HG03565 (cell line): ENCODE data around the gene TMC2.

Experiments
- ATAC-seq: cut with Tn5 transposase; IDR thresholded peaks from one replicate; pipeline ENCODE4 v1.9.1; 2021; ENCODE audit warnings: mild to moderate bottlenecking, moderate library complexity; ENCODE audit not compliant: unreplicated experiment

TMC2 gene

DNA sequence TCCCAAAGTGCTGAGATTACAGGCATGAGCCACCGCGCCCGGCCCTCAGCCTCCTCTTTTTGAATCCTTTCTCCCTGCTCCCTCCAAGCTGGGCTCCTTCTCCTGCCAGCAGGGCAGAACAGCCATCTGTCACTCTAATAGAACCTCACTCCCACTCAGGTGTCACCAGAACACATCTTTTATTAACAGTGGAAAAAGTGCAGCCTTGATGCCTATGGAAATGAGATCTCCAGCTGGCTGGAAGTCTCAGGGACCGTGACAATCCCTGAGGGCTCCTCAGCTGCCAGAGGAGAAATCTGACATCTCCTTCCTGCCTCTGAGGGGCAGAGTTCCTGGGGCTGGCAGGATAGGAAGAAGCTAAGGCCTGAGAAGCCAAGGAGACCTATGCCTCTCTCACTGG, 28.0 kb downstream of the TMC2 start:
- no peak for ATAC-seq

DNA sequence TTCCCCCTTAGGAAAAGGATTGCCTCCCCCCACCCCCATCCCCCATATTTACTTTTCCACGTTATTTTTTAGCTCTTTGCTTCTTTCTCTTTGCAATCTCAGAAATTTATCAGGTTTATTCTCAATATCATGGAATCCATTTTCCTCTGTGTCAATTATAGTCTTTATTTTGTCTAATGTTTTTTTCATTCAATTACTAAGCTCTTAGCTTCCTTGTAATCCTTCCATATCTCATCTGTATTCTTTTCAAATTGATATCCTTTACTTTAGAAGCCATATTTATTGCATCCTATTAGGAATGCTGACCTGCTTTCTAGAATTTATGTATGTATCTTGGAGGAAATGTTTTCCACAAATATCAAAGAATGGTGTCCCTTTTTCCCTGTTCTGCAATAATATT, 39.3 kb downstream of the TMC2 start:
- ATAC-seq = no peak

DNA sequence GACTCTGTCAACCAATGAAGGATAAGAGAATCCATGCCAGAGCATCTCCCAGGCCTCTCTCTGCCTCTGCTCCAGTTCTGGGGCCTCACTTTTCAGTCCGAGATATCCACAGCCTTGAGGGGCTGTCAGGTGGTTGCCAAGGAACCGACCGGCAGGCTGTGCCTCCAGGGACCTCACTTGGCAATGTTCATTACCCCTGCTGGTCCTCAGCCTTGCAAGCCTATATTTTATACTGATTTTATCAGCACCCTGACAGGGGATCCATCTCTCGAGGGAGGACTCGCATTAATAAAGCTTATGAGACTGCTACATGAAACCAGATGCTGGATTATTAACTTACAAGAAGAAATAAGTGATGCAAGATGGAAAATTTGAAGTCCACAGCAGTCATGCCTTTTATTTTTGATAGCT, 39.9 kb downstream of the TMC2 start:
- ATAC-seq = no peak

DNA sequence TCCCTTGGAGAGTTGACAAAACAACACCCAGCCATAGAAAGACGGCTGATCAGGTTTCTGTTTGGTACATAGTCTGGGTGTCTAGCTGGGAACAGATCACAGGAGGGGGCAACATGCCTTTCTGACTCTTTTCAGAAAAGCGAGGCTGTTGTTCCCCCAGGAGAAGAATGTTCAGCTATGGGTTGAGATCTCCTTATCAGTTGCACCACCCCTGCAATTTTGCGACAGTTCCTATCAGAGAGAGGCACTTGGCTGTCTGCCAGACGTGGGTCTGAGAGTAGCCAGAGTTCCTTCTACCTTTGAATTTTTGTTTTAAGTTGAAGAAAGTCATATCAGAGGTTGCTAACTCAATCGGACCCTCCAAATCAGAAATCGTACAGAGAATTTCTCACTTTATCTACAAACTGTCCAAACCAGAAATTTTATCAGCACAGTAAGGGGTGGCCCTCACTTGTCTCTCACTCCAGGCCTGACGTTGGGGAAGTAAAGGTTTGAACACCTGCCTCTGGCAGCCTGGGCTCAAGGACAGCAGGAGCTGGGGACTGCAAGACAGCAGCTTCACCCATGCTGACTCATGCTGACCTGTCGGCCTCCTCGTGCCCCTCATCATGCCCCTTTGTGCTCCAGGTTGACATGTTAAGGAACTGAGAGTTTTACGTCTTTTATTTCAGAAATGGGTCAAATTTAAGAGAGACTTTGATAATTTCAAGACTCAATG, 42.3 kb downstream of the TMC2 start:
- no peak for ATAC-seq

DNA sequence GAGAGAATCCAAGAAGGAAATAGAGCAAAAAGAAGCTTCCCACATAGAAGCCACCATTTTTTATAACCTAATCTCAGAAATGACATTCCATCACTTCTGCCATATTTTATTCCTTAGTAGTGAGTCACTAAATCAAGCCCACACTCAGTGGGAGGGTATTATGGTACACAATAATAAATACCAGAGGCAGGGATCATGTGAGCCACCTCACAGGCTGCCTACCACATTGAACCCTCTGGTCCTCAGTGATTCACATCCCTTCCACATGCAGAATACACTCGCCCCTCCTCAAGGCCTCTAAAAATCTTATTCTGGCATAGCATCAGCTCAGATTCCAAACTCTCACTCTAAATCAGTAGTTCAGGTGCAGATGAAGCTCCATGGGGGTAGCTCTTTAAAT, 49.4 kb downstream of the TMC2 start:
- ATAC-seq = no peak

DNA sequence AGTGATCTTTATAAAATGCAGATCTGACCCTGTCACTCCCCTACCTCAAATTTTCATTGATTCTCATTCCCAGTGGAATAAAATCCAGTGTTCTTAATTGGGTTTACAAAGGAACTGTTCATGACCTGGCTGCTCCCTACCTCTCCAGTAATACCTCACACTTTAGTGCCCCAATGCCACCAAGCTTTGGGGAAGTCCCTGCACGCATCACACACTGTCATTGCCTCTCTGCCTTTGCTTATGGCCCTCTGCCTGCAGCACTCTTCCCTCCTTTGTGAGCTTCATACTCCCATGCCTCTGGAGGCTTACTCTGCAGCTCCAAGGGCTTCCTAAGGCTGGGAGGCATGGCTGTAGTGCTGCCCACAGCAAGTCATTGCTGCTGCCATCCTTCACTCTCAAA, 57.4 kb downstream of the TMC2 start:
- no peak for ATAC-seq

DNA sequence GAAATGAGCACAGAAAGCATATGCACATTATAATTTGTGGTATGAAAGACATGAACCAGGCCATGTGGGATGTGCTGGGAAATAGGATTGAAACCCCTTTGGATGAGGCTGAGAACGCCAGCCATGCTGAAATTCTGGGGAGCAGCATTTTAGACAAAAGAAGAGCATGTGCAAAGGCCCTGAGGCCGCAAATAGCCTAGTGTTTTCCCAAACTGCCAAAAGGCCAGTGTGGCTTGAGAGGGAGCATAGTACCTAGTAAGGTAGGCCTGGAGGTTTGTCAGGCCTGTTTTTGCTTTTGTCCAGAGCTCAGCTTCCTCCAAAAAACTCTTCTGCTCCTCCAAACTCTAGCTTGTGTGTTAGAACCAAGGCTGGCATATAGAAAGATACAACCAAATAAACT, 58.7 kb downstream of the TMC2 start:
- no peak for ATAC-seq

DNA sequence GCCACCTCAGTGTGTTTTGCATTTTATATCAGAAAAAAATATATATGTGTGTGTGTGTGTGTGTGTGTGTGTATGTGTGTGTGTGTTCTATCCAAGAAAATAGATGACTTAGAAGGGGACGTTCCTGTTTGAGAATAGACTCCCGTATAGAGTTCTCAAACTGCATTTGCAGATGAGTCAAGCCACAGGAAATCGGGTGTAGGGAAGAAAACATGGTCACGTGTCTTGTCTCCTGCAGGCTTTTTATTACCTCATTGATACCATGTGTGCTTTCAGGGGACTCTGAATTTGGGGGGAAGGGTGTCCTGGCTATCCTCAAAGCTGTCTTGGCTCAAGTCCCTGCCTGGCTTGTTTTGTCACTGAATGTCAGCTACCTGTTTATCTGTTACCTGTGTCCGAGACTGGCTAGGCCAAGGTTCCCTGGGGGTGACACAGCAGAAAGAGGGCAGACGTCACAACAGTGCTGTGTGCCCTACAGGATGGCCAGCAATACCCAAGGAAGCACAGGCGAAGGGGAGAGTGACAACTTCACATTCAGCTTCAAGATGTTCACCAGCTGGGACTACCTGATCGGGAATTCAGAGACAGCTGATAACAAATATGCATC, 60.4 kb downstream of the TMC2 start:
- ATAC-seq = no peak

DNA sequence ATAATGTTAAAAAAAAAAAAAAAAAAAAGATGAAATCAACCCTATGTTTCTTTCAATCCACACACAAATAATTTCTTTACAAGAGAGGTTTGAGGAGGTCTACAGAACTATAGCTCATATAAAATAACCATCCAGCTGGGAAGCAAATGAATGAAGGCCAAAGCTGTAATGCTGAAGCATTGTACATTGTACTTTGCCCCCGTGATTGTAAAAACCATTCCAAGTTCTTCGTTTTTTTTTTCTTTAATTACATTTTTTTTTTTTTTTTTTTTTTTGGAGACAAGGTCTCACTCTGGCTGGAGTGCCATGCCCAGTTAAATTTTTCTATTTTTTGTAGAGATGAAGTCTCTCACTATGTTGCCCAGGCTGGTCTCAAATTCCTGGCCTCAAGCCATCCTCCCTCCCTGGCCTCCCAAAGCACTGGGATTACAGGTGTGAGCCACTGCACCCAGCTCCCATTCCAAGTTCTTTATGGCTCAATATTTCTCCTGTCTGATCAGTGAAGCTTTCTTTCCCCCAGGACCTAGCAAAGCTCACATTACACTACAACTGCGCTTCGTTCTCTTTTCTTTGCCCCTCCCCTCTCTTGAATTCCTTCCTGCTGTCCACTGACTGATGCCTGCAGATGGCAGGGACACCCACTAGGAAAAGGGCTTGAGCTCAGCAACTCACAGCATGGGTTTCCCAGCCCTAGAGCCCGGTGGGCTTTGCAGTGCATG, 63.1 kb downstream of the TMC2 start:
- no peak for ATAC-seq

DNA sequence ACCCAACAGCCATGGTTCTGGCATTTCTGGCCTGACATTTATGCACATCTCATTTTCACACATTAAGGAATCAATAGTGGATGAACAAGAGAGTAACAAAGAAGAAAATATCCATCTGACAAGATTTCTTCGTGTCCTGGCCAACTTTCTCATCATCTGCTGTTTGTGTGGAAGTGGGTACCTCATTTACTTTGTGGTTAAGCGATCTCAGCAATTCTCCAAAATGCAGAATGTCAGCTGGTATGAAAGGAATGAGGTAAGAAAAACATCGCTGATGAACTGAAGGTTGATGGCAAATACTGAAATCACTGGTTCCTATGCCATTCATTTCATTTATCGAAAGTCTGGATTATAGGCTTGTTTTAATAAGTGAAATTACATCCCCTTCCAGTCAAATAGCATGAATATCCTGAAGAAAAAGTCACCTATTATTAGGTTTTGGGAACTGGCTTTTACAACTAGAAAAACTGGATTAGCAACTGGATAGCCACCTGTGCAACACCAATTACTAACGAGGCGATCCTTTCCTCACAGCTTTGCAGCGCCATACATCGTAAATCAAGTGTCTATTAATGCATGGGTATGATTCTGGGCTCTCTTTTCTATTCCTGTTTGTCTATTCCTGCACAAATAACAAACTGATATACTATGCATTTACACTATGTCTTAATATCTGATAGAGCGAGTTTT, 65.8 kb downstream of the TMC2 start:
- no peak for ATAC-seq

DNA sequence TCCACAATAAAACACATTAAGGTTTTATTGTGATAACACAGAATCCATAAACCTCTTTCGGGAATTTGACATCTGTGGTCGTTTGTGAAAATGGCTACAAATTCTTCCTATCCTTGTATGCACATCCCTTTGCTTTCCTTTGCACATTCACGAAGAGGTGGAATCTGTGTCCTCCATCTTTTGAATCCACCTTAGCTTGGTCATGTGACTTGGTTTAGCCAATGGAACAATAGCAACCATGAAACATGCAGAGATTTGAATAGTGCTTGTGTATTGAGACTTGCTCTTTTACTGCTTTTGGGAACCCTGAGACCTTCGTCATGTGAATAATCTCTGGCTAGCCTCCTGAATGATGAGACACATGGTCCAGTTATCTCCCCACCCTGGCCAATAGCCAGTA, 66.4 kb downstream of the TMC2 start:
- no peak for ATAC-seq

DNA sequence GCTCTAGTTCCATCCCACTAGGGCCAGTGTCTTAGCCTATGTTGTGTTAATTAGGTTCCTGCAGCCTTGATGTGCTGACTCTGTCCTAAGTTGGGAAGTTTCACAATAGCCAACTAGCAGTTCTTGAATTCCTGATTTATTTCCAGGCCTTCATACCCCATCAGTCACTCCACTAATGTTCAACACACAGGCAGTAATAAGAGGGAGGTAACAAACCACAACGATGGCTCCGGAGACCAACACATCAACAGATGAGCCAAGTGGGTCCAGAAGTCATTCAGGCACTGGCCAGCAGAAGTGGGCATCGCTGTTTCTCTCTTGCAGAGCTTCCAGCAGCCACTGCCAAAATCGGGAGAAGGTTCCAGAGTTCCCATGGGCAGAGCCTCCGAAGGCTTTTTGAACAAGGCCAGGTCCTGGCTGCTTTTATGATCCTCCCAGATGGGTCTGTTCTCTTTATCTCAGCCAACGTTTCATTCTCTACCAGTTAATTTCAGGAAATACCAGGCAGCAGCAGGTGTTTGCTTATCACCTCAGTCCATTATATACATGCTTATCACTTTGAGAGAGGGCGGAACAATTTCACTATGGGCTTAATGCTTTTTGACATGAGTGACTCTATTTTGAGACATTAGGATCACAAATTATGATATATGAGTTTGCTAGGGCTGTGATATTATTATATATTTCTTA, 67.6 kb downstream of the TMC2 start:
- no peak for ATAC-seq

DNA sequence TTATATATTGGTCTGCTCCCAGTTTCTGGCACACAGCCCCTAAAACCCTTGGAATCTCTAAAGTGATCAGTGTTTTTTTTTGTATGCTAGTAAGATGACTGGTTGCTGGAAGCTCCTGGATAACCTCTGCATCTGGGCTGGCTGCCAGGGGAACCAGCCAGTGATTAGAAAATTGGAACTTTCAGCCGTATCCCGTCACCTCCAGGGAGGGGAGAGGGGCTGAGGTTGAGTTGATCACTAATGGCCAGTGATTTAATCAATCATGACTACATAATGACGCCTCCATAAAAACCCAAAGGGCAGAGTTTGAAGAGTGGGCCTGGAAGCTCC, 68.1 kb downstream of the TMC2 start:
- ATAC-seq = no peak

DNA sequence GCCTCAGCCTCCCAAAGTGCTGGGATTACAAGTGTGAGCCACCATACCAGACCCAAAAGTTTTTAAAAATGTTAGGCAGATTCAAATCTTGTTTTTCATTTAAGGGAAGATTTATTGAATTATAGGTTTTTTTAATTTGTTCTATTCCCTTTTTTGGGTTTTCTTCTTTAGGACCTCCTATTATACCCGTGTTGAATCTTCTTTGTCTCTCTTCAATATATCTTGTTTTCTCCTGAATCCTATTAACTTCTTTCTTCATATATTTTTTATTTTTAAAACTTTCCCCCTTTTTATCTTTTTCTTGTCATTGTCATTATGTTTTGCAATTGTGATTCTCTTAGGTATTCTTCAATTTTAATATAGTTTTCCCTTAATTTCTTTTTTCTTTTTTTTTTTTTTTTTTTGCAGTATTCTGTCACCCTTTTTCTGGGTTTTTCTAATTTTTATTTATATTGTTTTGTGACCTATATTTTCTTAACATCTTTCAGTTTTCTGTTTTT, 70.2 kb downstream of the TMC2 start:
- ATAC-seq = no peak

DNA sequence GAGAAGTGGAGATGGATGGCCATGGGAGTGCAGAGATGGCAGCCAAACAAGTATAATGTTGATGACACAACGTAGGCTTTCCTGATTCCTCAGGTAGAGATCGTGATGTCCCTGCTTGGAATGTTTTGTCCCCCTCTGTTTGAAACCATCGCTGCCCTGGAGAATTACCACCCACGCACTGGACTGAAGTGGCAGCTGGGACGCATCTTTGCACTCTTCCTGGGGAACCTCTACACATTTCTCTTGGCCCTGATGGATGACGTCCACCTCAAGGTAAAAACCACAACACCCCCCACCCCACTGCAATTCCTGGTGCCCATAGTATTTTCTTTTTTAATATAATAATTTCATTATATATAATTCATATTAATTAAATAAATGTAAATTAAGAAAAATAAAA, 74.0 kb downstream of the TMC2 start:
- no peak for ATAC-seq

DNA sequence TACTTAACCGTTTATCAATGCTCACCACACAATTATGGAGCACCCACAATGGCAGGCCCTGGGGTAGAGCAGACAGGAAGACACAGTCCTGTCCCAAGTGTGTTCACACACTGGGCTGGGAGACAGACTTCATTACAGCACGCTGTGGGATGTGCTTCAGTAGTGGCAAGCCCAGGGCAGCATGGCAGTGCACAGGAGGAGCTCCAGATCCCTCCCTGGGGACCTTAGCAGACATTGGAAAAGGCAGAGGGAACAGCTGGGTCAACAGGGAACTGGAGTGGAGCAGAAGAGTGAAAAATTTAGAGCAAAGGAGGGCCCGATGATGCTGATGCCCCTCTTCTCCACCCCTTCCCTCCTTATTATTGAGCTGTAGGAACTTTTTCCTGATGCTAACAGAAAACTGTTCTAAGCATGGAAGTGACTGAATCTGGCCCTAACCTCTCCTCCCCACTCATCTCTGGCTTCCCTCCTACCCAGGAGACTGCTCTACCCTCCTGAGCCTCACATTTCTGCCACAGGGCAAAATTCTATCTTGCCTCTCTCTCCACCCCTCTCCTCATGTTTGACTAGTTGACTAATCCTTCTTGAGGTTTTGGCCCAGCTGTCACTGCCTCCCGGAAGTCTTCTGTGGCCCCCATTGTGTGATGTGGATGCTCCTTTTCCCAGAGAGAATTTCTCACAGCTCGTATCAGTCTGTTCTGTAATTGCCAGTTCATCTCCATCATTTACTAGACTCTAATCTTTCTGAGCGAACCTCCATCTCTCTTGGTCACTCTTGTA, 74.8 kb downstream of the TMC2 start:
- no peak for ATAC-seq

DNA sequence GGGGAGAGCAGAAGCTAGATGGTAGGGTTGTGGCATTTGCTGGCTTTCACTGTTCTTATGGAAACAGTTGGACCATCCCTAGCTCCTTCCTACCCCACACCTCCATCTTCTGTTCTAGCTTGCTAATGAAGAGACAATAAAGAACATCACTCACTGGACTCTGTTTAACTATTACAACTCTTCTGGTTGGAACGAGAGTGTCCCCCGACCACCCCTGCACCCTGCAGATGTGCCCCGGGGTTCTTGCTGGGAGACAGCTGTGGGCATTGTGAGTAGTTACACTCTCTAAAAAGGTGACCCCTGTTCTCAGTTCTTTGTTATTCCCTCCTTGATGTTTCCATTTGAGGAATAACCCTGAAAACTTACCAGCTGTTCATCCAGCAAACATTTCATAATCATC, 75.7 kb downstream of the TMC2 start:
- ATAC-seq = no peak

DNA sequence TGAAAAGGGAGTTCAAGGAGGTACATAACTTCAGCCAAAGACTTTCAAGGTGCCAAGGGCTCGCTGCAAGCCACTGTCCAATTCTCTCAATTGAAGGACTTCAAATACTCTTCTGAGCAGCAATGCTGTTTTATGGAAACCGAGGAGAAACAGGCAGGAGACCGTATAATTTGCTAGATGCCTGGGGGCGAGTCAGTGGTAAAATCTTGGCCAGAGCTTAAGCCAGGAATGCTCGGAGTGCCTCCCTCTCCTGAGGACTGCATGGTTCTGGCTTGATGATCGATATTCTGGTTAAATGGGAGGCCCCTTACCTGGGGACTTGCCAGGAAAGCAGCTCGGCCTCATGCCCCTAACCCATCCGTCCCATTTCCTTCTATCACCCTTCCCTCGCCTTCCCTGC, 80.3 kb downstream of the TMC2 start:
- no peak for ATAC-seq

DNA sequence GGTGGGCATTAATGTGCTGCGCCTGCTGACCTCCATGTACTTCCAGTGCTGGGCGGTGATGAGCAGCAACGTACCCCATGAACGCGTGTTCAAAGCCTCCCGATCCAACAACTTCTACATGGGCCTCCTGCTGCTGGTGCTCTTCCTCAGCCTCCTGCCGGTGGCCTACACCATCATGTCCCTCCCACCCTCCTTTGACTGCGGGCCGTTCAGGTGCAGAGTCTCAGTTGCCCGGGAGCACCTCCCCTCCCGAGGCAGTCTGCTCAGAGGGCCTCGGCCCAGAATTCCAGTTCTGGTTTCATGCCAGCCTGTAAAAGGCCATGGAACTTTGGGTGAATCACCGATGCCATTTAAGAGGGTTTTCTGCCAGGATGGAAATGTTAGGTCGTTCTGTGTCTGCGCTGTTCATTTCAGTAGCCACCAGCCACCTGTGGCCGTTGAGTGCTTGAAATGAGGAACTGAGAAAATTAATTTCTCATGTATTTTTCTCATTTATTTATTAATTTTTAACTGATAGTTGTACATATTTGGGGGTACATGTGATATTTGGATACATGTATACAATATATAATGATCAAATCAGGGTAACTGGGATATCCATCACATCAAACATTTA, 80.8 kb downstream of the TMC2 start:
- no peak for ATAC-seq

DNA sequence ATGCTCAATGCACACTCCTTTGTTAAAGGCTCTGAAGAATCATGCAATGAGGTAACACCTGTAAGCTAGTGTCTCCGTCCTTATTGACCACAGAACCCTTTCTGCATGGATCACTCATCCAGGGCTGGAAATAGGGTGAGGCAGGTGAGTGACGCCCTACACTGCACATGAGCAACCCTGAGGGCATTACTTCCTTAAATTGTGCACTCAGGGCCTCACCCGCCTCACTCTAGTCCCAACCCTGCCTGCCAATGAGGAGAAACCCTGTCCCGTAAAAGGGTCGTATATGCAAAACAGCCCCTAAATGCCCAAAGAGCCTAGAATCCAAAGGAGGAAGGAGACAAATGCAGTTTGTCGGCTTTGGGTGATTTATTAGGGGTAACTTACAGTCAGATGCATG, 82.4 kb downstream of the TMC2 start:
- no peak for ATAC-seq
